ENCODE data around the gene ABHD15.

Gene ABHD15

GRCh38 chr17:29514792-29515191 lies 52.0 kb downstream of the ABHD15 start:
- DNase-seq, result no peak

GRCh38 chr17:29510953-29511352 lies 55.9 kb downstream of the ABHD15 start:
- DNase-seq, result no peak
